ENCODE measurements around the gene INSL6. TPM values are rescaled to one million over a fixed set of nuclear protein-coding genes. Genes with fewer than 3 reads are reported as not detected.

The INSL6 gene
- total and polyA plus RNA-seq, 2 of the 8 experiments (the other 6 are each of a cell fraction or from before 2014, with no cell fraction given) = not detected

- TF ChIP-seq CTBP2 (IDR thresholded peaks at IDR 0.05; ENCODE audit: borderline replicate concordance, insufficient read depth, insufficient read length, low read length) (no peak), HDAC2 (IDR thresholded peaks at IDR 0.05; ENCODE audit: borderline replicate concordance in 1 of 2, low read depth in 2 of 2, low read length in 2 of 2) (no peak), EP300 (IDR thresholded peaks at IDR 0.05; ENCODE audit: borderline replicate concordance in 1 of 2, low read depth in 2 of 2, low read length in 2 of 2) (no peak), CBX5 (IDR thresholded peaks at IDR 0.05; ENCODE audit: low read depth, low read length) (no peak), SIX5 (IDR thresholded peaks at IDR 0.05; ENCODE audit: low read depth, low read length) (no peak), POU5F1 (IDR thresholded peaks at IDR 0.05; ENCODE audit: low read depth, low read length) (no peak)
Observed at GRCh38 chr9:5230554-5230953, 45.1 kb upstream of the INSL6 start (continued).

Measured in H1 (cell line).